Activated CD8-positive, alpha-beta memory T cell treated with anti-CD3 and anti-CD28 coated beads for 24 hours (primary cell): ENCODE measurements around the gene CDH1.

ENCODE experiments used
- DNase-seq: peaks from one replicate; pipeline ENCODE4 v3.0.0-alpha.2; 2020

CDH1 gene

DNA sequence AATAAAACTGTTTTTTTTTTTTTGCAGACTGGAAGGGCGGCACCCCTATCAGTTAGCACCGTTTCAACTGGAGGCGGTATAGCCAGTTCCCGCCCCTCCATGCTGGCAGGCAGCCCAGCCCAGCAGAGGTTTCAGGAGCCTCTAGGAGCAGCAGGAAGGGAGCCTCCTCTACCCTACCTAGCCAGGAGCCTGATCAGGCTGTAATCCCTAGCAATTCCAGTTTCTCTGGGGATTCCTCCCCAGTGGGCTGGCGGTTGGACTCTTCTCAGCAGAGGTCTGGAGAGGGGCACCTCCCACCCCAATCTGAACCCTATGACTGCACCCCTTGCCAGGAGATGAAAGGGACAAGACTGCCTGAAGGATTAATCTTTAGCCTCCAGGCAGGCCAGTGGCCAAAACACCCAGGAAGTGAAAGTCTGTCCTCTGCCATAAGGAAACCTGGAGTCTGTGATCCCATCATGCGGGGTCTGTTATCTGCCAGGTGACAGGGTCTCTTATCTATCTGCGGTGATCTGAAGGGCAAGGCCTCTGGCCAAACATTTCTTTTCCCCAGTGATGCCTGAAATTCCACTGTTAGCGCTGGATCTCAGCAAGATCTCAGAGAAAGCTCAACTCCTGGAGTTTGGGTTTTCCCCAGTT lies 4.9 kb upstream of the CDH1 start:
- DNase-seq = no peak

DNA sequence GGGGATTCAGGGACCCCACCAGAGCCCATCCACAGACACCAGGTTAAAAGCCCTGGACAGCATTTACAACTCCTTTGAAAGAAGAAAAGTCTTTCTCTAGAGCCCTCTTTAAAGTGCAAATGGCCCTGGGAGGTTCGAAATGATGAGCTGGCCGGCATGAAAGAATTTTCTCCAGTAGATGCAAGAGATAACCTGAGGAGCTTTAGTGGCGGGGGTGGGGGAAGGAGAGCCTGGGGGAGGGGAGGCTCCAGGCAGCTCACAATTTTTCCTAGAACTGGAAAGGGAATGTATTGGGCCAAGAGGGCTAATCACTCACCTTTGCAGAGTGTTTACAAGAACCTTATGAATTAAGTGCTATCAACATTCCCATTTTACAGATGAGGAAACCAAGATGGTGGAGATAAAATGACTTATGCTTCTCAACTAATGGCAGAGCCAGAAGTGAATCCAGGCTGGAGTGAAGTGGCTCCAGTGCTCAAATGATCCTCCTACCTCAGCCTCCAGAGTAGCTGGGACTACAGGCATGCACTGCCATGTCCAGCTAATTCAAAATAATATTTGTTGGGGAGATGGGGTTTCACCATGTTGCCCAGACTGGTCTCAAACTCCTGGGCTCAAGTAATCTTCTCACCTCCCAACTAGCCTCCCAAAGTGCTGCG lies 4.2 kb upstream of the CDH1 start:
- DNase-seq = no peak

- DNase-seq = no peak
These were observed 3.5 kb upstream of the CDH1 start for GRCh38 chr16:68733570-68733969.

DNA sequence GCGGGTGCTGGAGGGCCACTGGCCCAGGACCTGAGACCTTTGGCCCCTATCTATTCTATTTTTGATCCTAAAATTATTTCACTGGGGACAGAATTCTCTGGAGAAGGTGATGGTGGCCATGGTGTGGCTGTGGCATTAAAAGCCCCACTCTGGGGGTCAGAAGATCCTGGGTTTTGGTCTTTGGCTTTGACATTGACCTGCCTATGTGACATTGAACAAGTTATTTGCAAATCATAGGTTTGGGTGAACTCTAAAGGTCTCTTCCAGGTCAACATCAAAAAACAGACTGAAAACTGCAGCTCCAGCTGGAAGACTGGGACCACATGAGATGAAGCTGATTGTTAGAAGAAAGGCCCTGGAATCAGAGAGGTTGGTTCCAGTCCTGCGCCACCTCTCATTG lies 2.3 kb upstream of the CDH1 start:
- DNase-seq = no peak

GRCh38 chr16:68736561-68736960 lies 531 bp upstream of the CDH1 start:
- no peak for DNase-seq

GRCh38 chr16:68737730-68738629 lies 888 bp downstream of the CDH1 start:
- no peak for DNase-seq

DNA sequence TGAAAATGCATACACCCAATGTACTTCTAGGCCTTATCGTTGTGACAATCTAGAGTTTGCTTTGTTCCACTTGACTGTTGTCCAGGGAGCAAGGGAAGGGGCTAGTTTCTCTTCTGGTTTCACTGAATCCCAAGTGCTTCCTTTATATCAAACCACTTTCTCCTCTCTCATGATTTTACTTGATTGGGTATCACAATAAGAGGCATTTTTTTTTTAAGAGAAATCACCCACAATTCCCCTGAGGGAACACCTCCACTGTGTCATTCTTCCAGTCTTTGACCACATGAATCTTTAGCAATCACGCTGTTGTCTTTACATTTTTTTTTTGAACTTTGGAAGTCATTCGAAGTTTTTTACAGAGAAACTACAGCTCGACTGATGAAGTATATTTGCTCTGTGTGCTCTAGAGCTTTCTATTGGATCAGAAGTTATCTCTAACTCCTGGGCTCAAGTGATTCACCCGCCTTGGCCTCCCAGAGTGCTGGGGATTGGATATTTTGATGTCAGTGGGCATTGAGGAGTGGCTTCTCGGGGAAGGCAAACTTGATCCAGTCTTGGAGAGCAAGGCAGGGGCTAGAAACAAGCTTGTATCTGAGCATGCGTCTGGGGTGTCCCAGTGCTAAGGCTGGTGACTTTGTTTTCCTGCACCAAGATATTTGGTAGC lies 3.0 kb downstream of the CDH1 start:
- no peak for DNase-seq

DNA sequence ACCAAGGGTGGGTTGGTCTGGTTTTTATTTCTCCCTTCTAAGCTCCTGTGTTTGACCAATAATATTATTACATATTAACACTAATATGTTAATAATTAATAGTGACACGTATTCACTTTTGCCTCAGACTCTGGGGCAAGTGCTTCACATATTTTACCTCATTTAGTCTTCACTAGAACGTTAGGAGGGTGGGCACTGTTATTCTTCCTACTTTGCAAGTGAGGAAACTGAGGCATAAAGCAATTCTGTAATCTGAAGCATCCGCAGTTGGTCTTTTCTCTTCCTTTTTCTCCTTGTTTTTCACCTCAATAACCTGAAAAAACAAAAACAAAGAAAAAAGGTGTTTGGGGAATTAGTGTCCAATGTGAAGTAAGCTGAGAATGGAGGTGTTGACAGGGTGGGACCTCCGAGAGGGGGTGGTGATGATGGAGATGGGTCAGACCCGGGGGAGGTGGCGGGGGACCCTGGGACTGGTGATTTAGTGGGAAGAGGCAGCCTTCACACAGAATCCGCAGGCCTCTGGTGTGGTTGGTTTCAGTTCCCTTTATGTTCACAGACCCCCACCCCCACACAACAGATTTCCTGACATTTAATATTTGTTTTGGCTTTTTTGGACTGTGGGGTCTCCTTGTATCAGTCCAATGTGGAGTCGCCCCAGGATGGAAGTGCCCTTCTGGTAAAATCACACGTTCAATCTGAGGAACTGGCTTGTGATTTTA lies 3.7 kb downstream of the CDH1 start:
- no peak for DNase-seq

DNA sequence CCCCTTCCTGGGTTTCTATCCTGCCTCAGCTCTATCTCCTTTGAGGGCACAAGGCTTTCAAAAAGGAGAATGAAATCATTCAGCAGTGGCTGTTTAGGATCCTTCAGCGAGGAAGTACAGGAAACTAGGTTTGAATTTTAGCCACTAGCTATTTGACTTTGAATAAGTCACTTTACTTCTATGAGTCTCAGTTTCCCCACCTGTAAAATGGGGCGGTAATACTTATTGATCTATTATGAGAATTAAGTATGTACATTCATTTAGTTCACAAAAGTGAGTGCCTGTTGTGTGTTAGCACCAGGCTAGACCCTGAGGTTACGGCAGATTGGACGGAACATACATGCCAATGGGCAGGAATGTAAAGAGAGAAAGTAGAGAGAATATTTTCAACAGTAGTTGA lies 6.6 kb downstream of the CDH1 start:
- DNase-seq = no peak

GRCh38 chr16:68744744-68745280 lies 7.7 kb downstream of the CDH1 start:
- no peak for DNase-seq

DNA sequence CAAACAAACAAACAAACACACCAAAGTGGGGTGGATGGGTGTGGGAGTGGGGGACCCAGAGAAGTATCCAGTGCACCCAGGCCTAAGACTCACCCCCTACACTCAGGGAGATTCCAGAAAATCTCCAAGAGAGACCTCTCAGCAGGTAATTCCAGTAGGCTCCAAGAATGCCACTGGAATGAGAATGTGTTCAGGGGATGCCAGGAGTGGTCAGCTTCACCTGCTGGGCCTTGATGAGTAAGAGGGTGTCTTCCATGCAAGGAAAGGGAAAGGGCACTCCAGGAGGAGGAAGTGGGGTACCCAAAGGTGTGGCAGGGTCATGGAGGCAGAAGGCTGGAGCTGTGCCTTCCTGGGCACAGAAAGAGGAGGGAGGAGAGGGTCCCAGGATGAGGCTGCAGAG lies 9.9 kb downstream of the CDH1 start:
- no peak for DNase-seq

GRCh38 chr16:68749432-68749831 lies 12.3 kb downstream of the CDH1 start:
- DNase-seq = no peak

GRCh38 chr16:68750193-68750695 lies 13.2 kb downstream of the CDH1 start:
- no peak for DNase-seq

- no peak for DNase-seq
These were observed 14.1 kb downstream of the CDH1 start for GRCh38 chr16:68751160-68751559.

DNA sequence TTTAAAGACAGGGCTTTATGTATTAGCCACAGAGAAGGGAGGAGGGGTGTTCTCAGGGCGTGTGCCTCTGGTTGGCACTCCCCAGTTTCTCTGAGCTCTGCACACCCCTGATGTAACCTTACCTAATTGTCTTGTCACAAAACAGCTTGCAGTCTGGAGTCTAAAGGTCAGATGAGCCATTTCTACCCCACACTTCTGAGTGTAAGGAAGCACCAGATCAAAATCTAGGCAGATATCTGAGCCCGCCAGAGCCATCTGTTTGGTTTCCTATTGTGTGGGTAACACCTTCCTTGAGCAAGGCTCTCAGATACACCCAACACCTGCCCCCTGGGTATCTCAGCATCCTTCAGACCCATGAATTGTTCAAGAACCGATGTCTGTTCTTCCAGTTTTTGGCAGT lies 15.5 kb downstream of the CDH1 start:
- peak; percentile 67 for DNase-seq

DNA sequence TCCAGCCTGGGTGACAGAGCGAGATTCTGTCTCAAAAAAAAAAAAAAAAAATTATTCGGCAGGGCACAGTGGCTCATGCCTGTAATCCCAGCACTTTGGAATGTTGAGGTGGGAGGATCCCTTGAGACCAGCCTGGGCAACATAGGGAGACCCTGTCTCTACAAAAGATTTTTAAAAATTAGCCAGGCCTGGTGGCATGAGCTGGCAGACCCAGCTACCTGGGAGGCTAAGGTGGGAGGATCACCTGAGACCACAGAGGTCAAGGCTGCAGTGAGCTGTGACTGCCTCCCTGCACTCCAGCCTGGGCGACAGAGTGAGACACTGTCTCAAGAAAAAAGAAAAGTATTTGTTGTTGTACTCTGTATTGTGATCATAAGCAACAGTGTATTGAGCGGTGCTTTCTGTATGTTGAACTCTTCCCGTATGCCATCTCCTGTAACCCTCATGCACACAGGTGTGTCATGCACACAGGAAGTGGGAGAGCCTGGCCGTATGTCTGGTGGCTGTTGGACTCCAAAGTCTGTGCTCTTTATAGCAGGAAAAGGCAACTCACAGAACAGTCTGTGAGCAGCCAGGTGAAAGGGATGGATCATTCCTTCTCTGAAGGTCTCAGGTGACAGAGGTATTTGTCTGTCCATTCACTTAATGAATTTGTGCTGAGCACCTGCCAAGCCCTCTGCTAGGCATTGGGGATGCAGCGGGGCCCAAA lies 17.1 kb downstream of the CDH1 start:
- DNase-seq = no peak

GRCh38 chr16:68756239-68756915 lies 19.3 kb downstream of the CDH1 start:
- DNase-seq = peak; percentile 66

DNA sequence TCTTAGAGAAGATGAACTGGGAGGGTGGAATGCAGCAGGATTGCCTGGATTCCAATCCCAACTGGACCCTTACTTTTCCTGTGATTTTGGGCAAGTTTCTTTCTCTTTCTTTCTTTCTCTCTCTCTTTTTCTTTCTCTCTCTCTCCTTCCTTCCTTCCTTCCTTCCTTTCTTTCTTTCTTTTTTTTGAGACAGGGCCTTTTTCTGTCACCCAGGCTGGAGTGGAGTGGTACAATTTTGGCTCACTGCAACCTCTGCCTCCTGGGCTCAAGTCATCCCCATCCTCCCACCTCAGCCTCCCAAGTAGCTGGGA lies 20.5 kb downstream of the CDH1 start:
- DNase-seq = no peak

GRCh38 chr16:68759062-68759461 lies 22.0 kb downstream of the CDH1 start:
- no peak for DNase-seq

- DNase-seq = no peak
These were observed 23.7 kb downstream of the CDH1 start for GRCh38 chr16:68760671-68761275.
